UCSD-AML1 (cell line): ENCODE measurements around the gene DNMBP.

Experiments
- DNase-seq: peaks from one replicate; lab custom pipeline; 2025; ENCODE audit not compliant: unreplicated experiment; lab: John Stamatoyannopoulos, UW

The DNMBP gene

DNA sequence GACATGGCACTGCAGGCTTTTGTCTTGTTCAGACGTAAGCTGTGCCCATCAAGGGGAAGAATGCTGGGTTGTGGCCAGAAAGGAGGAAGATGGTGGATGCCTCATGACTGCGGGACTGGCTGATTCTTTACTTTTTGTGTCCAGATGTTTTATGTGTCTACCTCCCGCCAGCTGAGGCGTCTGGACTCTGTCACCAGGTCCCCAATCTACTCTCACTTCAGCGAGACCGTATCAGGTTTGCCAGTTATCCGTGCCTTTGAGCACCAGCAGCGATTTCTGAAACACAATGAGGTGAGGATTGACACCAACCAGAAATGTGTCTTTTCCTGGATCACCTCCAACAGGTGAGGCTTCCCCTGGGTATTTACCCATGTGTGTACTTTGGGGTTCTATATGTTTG is 173.8 kb downstream of the DNMBP start:
- DNase-seq, result no peak

DNA sequence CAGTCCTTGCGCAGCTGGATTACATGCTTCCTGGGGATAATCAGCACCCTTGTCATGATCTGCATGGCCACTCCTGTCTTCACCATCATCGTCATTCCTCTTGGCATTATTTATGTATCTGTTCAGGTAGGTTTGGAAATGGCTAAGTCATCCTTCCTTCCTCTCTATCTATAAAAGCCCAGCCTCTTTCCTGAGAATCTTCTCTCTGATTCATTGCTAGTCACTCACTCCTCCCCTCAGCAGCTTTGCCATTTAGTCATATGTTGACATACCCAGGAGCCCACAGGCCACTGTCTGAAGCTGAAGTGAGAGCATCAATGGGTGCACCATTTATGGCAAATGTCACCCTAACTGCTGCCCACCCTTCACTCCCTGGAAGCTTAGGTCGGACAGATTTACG is 175.3 kb downstream of the DNMBP start:
- DNase-seq, result no peak

DNA sequence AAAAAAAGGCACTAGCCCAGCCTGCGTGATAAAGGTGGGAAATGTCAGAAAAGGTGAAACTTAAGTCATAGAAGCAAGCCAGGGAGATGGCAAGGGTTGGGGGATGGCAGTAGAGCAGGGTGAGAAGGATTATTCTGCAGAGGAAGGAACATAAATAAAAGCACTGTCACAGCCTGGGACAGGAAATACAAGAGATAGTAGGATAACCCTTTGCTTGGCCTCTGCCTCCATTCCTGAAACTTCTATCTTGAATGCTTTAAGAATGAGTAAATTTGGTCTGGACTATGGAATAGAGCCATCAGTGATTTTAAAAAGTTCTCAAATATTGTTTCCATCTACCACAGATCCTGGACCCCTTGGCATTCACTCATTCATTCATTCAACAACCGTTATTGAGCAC is 177.3 kb downstream of the DNMBP start:
- DNase-seq, result no peak

DNA sequence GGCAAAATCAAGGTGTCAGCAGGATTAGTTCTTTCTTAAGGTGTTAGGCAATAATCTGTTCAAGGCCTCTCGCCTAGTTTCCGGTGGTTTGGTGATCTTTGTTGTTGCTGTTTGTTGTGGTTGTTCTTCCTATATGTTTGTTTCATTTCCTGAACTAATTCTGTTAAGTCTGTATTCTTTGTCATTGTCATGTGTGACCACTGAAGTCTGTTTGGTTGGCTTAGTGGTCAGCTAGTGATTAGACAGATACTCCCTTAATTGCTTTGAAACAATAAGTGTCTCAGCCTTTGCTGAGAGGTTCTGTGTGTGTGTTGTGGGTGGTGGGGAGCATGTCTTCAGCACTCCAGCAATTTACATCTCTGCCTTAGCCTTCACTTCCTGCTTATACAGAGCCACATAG is 181.3 kb downstream of the DNMBP start:
- no peak for DNase-seq

DNA sequence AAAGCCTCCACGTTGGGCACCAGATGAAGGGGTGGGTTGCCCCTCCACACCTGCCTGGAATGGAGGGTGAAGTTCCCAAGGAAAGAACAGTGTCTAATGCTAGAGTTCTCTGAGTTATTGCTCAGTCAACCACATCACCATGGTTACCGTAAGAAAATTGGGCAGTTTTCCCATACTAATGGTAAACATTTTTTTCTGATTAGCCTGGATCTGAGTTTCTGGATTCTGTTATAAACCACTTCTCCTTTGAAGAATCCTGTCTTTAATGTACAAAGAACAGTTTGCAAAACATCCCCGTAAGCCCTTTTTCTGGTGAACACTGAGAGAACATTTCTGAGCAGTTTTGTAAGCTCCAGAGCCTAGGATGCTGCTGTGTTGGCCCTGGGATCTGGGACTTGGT is 181.8 kb downstream of the DNMBP start:
- DNase-seq, result no peak
